SK-N-SH (cell line): ENCODE results near the gene SPSB1.

ENCODE experiments used
- FOSL2 ChIP-seq: IDR thresholded peaks from 2 replicates; pipeline ENCODE4 v1.4.0; 2012; ENCODE audit warnings: low read depth, mild to moderate bottlenecking, moderate library complexity, borderline replicate concordance
- GABPA ChIP-seq: IDR thresholded peaks from 2 replicates; pipeline ENCODE4 v1.4.0; 2012; ENCODE audit warnings: low read depth, mild to moderate bottlenecking
- POLR2AphosphoS5 ChIP-seq: IDR thresholded peaks from 2 replicates; pipeline ENCODE4 v1.6.1; 2012; ENCODE audit warnings: low read depth, low read length
- RAD21 ChIP-seq: IDR thresholded peaks from 2 replicates; pipeline ENCODE4 v1.6.1; 2012; ENCODE audit warnings: mild to moderate bottlenecking, low read length
- RCOR1 ChIP-seq: fragments of 150-350 bp; IDR thresholded peaks from 2 replicates; pipeline ENCODE4 v1.6.1; 2017; ENCODE audit warnings: antibody characterized with exemption, low read length
- YY1 ChIP-seq: IDR thresholded peaks from 2 replicates; pipeline ENCODE4 v1.4.0; 2012; ENCODE audit warnings: low read depth, mild to moderate bottlenecking
- TF ChIP-seq, protein P1 (sequence below): IDR thresholded peaks from 2 replicates; pipeline ENCODE4 v1.6.1; 2012; ENCODE audit warnings: mild to moderate bottlenecking, low read depth, low read length, moderate library complexity
- TF ChIP-seq, protein P2 (sequence below): fragments of 200-600 bp; sonication (generic); IDR thresholded peaks from 2 replicates; pipeline ENCODE4 v1.6.1; 2017; ENCODE audit warnings: antibody characterized with exemption, mild to moderate bottlenecking, moderate library complexity

DNA sequence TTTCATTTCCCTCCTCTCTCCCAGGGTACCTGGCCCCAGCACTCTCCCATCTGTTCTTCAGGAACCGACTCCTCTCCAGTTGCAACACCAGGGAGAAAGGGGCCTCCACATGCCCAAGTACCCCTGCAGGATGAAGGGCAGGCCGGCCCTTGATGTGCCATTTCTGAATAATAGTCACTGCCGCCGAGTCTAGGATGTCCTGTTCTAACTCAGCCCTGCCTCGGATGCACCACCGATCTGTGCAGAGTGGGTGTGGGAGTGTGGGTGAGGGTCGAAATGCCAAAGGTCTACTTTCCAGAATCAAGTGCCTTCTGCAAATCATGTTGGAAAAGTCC is 25.4 kb upstream of the SPSB1 start:
- TF ChIP-seq RCOR1: no peak
- TF ChIP-seq YY1: no peak
- no peak for TF ChIP-seq GABPA
- no peak for TF ChIP-seq RAD21
- TF ChIP-seq, protein P1, sequence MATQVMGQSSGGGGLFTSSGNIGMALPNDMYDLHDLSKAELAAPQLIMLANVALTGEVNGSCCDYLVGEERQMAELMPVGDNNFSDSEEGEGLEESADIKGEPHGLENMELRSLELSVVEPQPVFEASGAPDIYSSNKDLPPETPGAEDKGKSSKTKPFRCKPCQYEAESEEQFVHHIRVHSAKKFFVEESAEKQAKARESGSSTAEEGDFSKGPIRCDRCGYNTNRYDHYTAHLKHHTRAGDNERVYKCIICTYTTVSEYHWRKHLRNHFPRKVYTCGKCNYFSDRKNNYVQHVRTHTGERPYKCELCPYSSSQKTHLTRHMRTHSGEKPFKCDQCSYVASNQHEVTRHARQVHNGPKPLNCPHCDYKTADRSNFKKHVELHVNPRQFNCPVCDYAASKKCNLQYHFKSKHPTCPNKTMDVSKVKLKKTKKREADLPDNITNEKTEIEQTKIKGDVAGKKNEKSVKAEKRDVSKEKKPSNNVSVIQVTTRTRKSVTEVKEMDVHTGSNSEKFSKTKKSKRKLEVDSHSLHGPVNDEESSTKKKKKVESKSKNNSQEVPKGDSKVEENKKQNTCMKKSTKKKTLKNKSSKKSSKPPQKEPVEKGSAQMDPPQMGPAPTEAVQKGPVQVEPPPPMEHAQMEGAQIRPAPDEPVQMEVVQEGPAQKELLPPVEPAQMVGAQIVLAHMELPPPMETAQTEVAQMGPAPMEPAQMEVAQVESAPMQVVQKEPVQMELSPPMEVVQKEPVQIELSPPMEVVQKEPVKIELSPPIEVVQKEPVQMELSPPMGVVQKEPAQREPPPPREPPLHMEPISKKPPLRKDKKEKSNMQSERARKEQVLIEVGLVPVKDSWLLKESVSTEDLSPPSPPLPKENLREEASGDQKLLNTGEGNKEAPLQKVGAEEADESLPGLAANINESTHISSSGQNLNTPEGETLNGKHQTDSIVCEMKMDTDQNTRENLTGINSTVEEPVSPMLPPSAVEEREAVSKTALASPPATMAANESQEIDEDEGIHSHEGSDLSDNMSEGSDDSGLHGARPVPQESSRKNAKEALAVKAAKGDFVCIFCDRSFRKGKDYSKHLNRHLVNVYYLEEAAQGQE: no peak
- no peak for TF ChIP-seq POLR2AphosphoS5
- TF ChIP-seq, protein P2, sequence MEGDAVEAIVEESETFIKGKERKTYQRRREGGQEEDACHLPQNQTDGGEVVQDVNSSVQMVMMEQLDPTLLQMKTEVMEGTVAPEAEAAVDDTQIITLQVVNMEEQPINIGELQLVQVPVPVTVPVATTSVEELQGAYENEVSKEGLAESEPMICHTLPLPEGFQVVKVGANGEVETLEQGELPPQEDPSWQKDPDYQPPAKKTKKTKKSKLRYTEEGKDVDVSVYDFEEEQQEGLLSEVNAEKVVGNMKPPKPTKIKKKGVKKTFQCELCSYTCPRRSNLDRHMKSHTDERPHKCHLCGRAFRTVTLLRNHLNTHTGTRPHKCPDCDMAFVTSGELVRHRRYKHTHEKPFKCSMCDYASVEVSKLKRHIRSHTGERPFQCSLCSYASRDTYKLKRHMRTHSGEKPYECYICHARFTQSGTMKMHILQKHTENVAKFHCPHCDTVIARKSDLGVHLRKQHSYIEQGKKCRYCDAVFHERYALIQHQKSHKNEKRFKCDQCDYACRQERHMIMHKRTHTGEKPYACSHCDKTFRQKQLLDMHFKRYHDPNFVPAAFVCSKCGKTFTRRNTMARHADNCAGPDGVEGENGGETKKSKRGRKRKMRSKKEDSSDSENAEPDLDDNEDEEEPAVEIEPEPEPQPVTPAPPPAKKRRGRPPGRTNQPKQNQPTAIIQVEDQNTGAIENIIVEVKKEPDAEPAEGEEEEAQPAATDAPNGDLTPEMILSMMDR: no peak; the same call in none of the 2 replicates
- no peak for TF ChIP-seq FOSL2
